Neural cell (in vitro differentiated cells): Measurements from ENCODE around the gene STAC2. TPM values are rescaled to one million over a fixed set of nuclear protein-coding genes. Genes with fewer than 3 reads are reported as not detected.

ENCODE experiments used
- H2AFZ ChIP-seq: fragments of 200-600, 300-800 bp; sonication (generic), shearing (Covaris generic); 2 replicates; pipeline ENCODE4 v1.6.0; 2014; ENCODE audit warnings: low read depth, mild to moderate bottlenecking, antibody characterized with exemption, low read length, moderate library complexity
- H3F3A ChIP-seq: fragments of 200-600 bp; shearing (Covaris generic); 2 replicates; pipeline ENCODE4 v1.6.1; 2016; ENCODE audit warnings: mild to moderate bottlenecking, moderate library complexity, mixed read lengths, antibody characterized with exemption, low read length; ENCODE audit not compliant: insufficient read depth, poor library complexity, severe bottlenecking
- H3K27ac ChIP-seq: fragments of 200-600, 300-800 bp; sonication (generic), shearing (Covaris generic); 2 replicates; pipeline ENCODE4 v1.5.1; 2014; ENCODE audit warnings: mild to moderate bottlenecking, low read length, moderate library complexity
- H3K27me3 ChIP-seq: fragments of 300-800, 200-600 bp; sonication (generic), shearing (Covaris generic); 2 replicates; pipeline ENCODE4 v1.6.0; 2014; ENCODE audit warnings: mild to moderate bottlenecking, low read depth, low read length, moderate library complexity; ENCODE audit not compliant: insufficient read depth
- H3K36me3 ChIP-seq: fragments of 300-800, 200-600 bp; sonication (generic), shearing (Covaris generic); 2 replicates; pipeline ENCODE4 v1.5.1; 2014; ENCODE audit warnings: mild to moderate bottlenecking, antibody characterized with exemption, low read length, moderate library complexity; ENCODE audit not compliant: insufficient read depth
- H3K4me2 ChIP-seq: fragments of 300-800, 200-600 bp; sonication (generic), shearing (Covaris generic); 2 replicates; pipeline ENCODE4 v1.6.0; 2014; ENCODE audit warnings: mild to moderate bottlenecking, low read length
- H3K4me3 ChIP-seq: fragments of 300-800, 200-600 bp; sonication (generic), shearing (Covaris generic); 2 replicates; pipeline ENCODE4 v1.5.1; 2014; ENCODE audit warnings: mild to moderate bottlenecking, low read length, moderate library complexity
- H3K79me2 ChIP-seq: fragments of 200-600 bp; shearing (Covaris generic); replicated peaks from 2 replicates; pipeline ENCODE4 v1.6.0; 2014; ENCODE audit warnings: mild to moderate bottlenecking, low read length, moderate library complexity; ENCODE audit not compliant: insufficient read depth
- H3K9ac ChIP-seq: fragments of 300-800, 200-600 bp; sonication (generic), shearing (Covaris generic); 2 replicates; pipeline ENCODE4 v1.6.1; 2016; ENCODE audit warnings: mild to moderate bottlenecking, low read length, mixed read lengths
- H3K9me2 ChIP-seq: fragments of 200-600 bp; shearing (Covaris generic); 2 replicates; pipeline ENCODE4 v1.6.1; 2016; ENCODE audit warnings: mild to moderate bottlenecking, low read length, mixed read lengths; ENCODE audit not compliant: insufficient read depth
- H3K9me3 ChIP-seq: fragments of 200-600, 300-800 bp; sonication (generic), shearing (Covaris generic); 2 replicates; pipeline ENCODE4 v1.6.1; 2016; ENCODE audit warnings: mild to moderate bottlenecking, mixed run types, low read length, moderate library complexity, mixed read lengths
- H4K20me1 ChIP-seq: fragments of 200-600 bp; shearing (Covaris generic); 2 replicates; pipeline ENCODE4 v1.6.1; 2016; ENCODE audit warnings: mild to moderate bottlenecking, mixed run types; ENCODE audit not compliant: insufficient read depth
- EP300 ChIP-seq: fragments of 450-650 bp; conservative IDR thresholded peaks from 2 replicates; pipeline ENCODE4 v1.6.1; 2014; ENCODE audit warnings: antibody characterized with exemption, mild to moderate bottlenecking, moderate library complexity; ENCODE audit not compliant: poor library complexity, severe bottlenecking
- MXI1 ChIP-seq: fragments of 450-650 bp; conservative IDR thresholded peaks from 2 replicates; pipeline ENCODE4 v1.6.1; 2014; ENCODE audit warnings: antibody characterized with exemption, mild to moderate bottlenecking; ENCODE audit not compliant: poor library complexity, severe bottlenecking
- SMC3 ChIP-seq: fragments of 450-650 bp; conservative IDR thresholded peaks from 2 replicates; pipeline ENCODE4 v1.6.1; 2014; ENCODE audit warnings: antibody characterized with exemption, mild to moderate bottlenecking, moderate library complexity; ENCODE audit not compliant: poor library complexity
- polyA plus RNA-seq: library from polyadenylated mRNA; depleted of rRNA; stranded (reverse); fragments of >200 nt; gene quantifications from 2 replicates; pipeline ENCODE4 v1.2.3, GENCODE V29; 2014
- TF ChIP-seq, protein P1 (sequence below): fragments of 450-650 bp; IDR thresholded peaks from 2 replicates; pipeline ENCODE4 v1.5.1; 2014; ENCODE audit warnings: antibody characterized with exemption, mild to moderate bottlenecking, moderate library complexity; ENCODE audit not compliant: poor library complexity, severe bottlenecking
- TF ChIP-seq, protein P2 (sequence below): IDR thresholded peaks from 2 replicates; pipeline ENCODE4 v1.6.1; 2012; ENCODE audit warnings: borderline replicate concordance

Gene STAC2
- polyA plus RNA-seq, 1 donor from 2014 or later: not detected

DNA sequence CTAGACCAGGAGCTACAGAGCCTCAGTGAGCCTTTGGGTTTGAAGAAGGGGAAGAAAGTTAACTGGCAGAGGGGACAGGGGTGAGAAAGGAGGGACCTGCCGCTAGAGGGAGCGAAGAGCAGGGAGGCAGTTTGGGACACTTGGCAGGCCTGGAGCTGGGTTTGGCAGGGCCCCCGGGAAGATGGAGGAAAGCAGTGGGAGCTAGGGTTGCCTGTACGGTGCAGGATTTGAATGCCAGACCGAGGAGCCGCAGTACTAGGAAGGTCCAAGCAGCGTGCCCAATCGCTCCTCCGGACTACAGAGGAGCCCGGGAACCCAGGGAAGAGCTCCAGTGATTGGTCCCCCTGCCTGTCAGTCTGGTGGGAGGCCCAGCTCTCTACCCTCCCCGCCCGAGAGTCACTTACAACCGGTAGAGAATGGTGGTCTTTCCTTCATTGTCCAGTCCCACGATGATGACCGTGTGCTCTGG is 61.0 kb downstream of the STAC2 start:
- Histone ChIP-seq H3K9me3 (no peaks in the 10 kb centered on the region), H3K27me3 (peaks cover 39% of the 10 kb centered on the region), H3K9ac (peak overlapping the region; percentile 27), H2AFZ (no peak overlapping the region), H3F3A (no peaks in the 10 kb centered on the region), H3K36me3 (no peaks in the 10 kb centered on the region), H3K4me3 (peak overlapping the region; percentile 59), H3K27ac (no peak overlapping the region), H3K79me2 (no peaks in the 10 kb centered on the region), H3K9me2 (no peaks in the 10 kb centered on the region), H3K4me2 (no peak overlapping the region), H4K20me1 (no peaks in the 10 kb centered on the region)
- TF ChIP-seq, protein P1, sequence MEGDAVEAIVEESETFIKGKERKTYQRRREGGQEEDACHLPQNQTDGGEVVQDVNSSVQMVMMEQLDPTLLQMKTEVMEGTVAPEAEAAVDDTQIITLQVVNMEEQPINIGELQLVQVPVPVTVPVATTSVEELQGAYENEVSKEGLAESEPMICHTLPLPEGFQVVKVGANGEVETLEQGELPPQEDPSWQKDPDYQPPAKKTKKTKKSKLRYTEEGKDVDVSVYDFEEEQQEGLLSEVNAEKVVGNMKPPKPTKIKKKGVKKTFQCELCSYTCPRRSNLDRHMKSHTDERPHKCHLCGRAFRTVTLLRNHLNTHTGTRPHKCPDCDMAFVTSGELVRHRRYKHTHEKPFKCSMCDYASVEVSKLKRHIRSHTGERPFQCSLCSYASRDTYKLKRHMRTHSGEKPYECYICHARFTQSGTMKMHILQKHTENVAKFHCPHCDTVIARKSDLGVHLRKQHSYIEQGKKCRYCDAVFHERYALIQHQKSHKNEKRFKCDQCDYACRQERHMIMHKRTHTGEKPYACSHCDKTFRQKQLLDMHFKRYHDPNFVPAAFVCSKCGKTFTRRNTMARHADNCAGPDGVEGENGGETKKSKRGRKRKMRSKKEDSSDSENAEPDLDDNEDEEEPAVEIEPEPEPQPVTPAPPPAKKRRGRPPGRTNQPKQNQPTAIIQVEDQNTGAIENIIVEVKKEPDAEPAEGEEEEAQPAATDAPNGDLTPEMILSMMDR: peak; percentile 55
- TF ChIP-seq MXI1 (no peak), SMC3 (no peak)
- TF ChIP-seq, protein P2, sequence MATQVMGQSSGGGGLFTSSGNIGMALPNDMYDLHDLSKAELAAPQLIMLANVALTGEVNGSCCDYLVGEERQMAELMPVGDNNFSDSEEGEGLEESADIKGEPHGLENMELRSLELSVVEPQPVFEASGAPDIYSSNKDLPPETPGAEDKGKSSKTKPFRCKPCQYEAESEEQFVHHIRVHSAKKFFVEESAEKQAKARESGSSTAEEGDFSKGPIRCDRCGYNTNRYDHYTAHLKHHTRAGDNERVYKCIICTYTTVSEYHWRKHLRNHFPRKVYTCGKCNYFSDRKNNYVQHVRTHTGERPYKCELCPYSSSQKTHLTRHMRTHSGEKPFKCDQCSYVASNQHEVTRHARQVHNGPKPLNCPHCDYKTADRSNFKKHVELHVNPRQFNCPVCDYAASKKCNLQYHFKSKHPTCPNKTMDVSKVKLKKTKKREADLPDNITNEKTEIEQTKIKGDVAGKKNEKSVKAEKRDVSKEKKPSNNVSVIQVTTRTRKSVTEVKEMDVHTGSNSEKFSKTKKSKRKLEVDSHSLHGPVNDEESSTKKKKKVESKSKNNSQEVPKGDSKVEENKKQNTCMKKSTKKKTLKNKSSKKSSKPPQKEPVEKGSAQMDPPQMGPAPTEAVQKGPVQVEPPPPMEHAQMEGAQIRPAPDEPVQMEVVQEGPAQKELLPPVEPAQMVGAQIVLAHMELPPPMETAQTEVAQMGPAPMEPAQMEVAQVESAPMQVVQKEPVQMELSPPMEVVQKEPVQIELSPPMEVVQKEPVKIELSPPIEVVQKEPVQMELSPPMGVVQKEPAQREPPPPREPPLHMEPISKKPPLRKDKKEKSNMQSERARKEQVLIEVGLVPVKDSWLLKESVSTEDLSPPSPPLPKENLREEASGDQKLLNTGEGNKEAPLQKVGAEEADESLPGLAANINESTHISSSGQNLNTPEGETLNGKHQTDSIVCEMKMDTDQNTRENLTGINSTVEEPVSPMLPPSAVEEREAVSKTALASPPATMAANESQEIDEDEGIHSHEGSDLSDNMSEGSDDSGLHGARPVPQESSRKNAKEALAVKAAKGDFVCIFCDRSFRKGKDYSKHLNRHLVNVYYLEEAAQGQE: no peak

DNA sequence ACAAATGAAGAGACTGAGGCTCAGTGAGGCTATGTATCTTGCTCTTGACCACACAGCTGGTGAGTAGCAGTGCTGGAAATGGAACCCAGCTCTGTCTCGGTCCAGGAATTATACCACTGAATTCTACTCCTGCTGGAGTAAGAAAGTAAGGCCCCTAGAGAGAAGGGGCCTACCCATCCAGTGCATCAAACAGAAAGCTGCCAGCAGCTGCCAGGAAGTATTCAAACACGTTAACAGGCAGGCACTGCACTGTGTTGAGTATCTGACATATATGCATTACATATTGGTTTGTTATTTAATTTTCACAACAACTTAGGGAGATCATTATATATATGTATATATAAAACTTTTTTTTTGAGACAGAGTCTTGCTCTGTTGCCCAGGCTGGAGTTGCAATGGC is 63.8 kb downstream of the STAC2 start:
- no peaks in the 10 kb centered on the region for H3F3A ChIP-seq
- H3K9me3 ChIP-seq: no peaks in the 10 kb centered on the region
- H3K9ac ChIP-seq: no peak overlapping the region
- H3K36me3 ChIP-seq: no peaks in the 10 kb centered on the region
- no peaks in the 10 kb centered on the region for H3K79me2 ChIP-seq
- no peak overlapping the region for H3K27ac ChIP-seq
- H3K4me3 ChIP-seq: no peak overlapping the region
- no peak overlapping the region for H3K4me2 ChIP-seq
- no peak overlapping the region for H2AFZ ChIP-seq
- no peaks in the 10 kb centered on the region for H3K9me2 ChIP-seq
- TF ChIP-seq EP300 (no peak), MXI1 (no peak), SMC3 (no peak)
- TF ChIP-seq, protein P2: no peak
- H3K27me3 ChIP-seq: peaks cover 31% of the 10 kb centered on the region
- no peaks in the 10 kb centered on the region for H4K20me1 ChIP-seq

Other genes with a start within 250 kb of the STAC2 start
- 10.0 and 13.5 TPM in 2 replicates for gene PLXDC1, start 74.3 kb downstream of the STAC2 start, polyA plus RNA-seq
- not detected in 2 replicates for gene ARL5C, start 59.8 kb downstream of the STAC2 start, polyA plus RNA-seq
- gene CACNB1, start 28.3 kb downstream of the STAC2 start, polyA plus RNA-seq: 18.9 and 29.1 TPM in 2 replicates
- gene RPL19, start 25.7 kb downstream of the STAC2 start, polyA plus RNA-seq: 1,422 and 1,623 TPM in 2 replicates
- gene FBXL20, start 175.7 kb upstream of the STAC2 start, polyA plus RNA-seq: 12.0 and 15.5 TPM in 2 replicates
- 16.4 and 18.7 TPM in 2 replicates for gene MED1, start 225.3 kb upstream of the STAC2 start, polyA plus RNA-seq
- gene CDK12, start 235.5 kb upstream of the STAC2 start, polyA plus RNA-seq: 10.4 and 21.7 TPM in 2 replicates